Measurements from ENCODE around the gene HLA-DOA.
A peak's percentile ranks its signal among the peaks of the same experiment; 100 is the strongest.

HLA-DOA gene

GRCh38 chr6:32971242-32971580 lies 38.2 kb downstream of the HLA-DOA start (continued):
- TF ChIP-seq REST (tag by site-specific recombination; IDR thresholded peaks at IDR 0.05) (0 out of 2 replicates have a peak, but pooled peaks have one; percentile 29), RBAK (tag by site-specific recombination; IDR thresholded peaks at IDR 0.05) (0 out of 2 replicates have a peak, but pooled peaks have one; percentile 17), ZNF510 (tag by site-specific recombination; IDR thresholded peaks at IDR 0.05; ENCODE audit: insufficient replicate concordance) (no peak), GLIS2 (tag by site-specific recombination; IDR thresholded peaks at IDR 0.05) (no peak), ZSCAN23 (tag by site-specific recombination; IDR thresholded peaks at IDR 0.05) (0 out of 2 replicates have a peak, but pooled peaks have one; percentile 57), MZF1 (tag by site-specific recombination; IDR thresholded peaks at IDR 0.05; ENCODE audit: borderline replicate concordance) (peak; percentile 44; the same call in 1 of the 2 replicates), GLI4 (tag by site-specific recombination; IDR thresholded peaks at IDR 0.05) (0 out of 2 replicates have a peak, but pooled peaks have one; percentile 51), OVOL3 (tag by site-specific recombination; IDR thresholded peaks at IDR 0.05) (peak; percentile 54; the same call in 1 of the 2 replicates), ZNF518A (tag by site-specific recombination; conservative IDR thresholded peaks at IDR 0.05; ENCODE audit: low read depth) (no peak; the same call in 1 of the 2 replicates), ZNF248 (tag by site-specific recombination; IDR thresholded peaks at IDR 0.05) (no peak), ZBTB8A (tag by site-specific recombination; IDR thresholded peaks at IDR 0.05) (no peak), MEIS1 (CRISPR knock-in tag; IDR thresholded peaks at IDR 0.05; ENCODE audit: borderline replicate concordance) (no peak), CTCF (tag by site-specific recombination; IDR thresholded peaks at IDR 0.05) (0 out of 2 replicates have a peak, but pooled peaks have one; percentile 36), KLF9 (tag by site-specific recombination; IDR thresholded peaks at IDR 0.05; ENCODE audit: low read depth) (no peak), ZNF600 (tag by site-specific recombination; IDR thresholded peaks at IDR 0.05) (peak; percentile 3; the same call in 1 of the 2 replicates), ZNF155 (tag by site-specific recombination; IDR thresholded peaks at IDR 0.05) (no peak), ZBTB26 (tag by site-specific recombination; optimal IDR thresholded peaks at IDR 0.05) (no peak), KLF17 (tag by site-specific recombination; IDR thresholded peaks at IDR 0.05) (peak; percentile 78; the same call in 1 of the 2 replicates), ZNF544 (tag by site-specific recombination; IDR thresholded peaks at IDR 0.05) (no peak), ZNF175 (tag by site-specific recombination; IDR thresholded peaks at IDR 0.05) (no peak), PATZ1 (tag by site-specific recombination; IDR thresholded peaks at IDR 0.05) (no peak), ZNF610 (tag by site-specific recombination; IDR thresholded peaks at IDR 0.05; ENCODE audit: borderline replicate concordance) (no peak), ZNF623 (tag by site-specific recombination; IDR thresholded peaks at IDR 0.05) (0 out of 2 replicates have a peak, but pooled peaks have one; percentile 36), PBX3 (CRISPR knock-in tag; IDR thresholded peaks at IDR 0.05) (no peak; the same call in 1 of the 2 replicates)
